ENCODE measurements around the gene LGSN.
"Not testable (repeated sequence)": the region's sequence is repeated elsewhere in the genome, so short reads cannot be mapped to it uniquely, and the experiment has no call there.

LGSN gene

DNA sequence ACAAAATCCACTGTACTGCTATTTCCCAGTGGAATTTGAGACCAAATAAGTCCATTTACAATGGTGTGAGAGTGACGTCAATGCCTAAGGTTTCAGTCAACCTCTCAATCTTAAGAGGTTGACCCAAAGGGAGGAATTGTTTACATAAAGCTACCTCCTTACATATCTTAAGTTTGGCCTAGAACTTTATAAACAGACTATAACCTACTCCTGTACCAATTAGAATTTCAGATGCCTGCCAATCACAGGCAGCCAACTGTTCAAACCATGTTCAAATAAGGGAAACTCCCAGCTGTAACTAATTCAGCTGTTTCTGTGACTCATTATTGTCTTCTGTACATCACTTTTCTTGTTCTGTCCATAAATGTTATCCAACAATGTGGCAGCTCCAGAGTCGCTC lies 14.5 kb downstream of the LGSN start:
- DNase-seq (ENCODE audit: low read depth): no peak

DNA sequence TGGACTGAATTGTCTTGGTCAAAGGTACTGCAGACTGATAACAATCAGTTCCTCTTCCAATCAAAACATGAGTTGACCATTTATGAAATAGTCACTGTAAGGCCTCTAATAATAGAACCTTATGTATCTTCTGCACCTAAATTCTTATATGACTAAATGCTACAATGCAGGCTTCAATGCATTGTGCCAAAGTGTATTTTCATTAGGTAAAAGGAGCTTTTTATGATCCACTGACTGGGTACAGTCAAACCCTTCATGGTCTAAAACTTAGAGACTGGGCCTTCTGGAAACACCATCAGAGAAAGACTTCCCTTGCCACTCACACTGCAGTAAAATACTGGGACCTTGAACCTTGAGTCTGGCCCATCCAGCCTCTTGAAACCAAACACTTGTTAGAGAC lies 16.3 kb downstream of the LGSN start:
- no peak for DNase-seq (ENCODE audit: low read depth)

DNA sequence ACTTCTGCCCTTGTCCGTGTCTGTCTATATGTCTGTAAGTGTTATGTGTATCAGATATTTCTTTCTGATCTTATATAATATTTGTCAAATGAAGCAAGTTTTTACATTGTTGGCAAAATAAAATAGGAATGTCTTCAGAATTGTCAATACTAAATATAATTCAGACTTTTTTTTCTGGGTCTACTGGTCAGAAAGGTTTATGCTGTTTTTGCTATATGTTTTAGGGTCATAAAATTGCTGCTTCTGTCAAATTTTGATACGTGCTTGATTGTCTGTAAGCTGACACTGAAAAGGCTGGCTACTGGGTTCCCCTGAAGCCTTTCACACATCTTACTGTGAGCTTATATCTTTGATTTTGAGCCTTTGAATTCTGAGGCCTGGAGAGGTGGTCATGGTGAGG lies 20.1 kb downstream of the LGSN start:
- DNase-seq (ENCODE audit: low read depth): no peak

GRCh38 chr6:63295553-63296194 lies 24.1 kb downstream of the LGSN start:
- no peak for DNase-seq (ENCODE audit: low read depth)

DNA sequence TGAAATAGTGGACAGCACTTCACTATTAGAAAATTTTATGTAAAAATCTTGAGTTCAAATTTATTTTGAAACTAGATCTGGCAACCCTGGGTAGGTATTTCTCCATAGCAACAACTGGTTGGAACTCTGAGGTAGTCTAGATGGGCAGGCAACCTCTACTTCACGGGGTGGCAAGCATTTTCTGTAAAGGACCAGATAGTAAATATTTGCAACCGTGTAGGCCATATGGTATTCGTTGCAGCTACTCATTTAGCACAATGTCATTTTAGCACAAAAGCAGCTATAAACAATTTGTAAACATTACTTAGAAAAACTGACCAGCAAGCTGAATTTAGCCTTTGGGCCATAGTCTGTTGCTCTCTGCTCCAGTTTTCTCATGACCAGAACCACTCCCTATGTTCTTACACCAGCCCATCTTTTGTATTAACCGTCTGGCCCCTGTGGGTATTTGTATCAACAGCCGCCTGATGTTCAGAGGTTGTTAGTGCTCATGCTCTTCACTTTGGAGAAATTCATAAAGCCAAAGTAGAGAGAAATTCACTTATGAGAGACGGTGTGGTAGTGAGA lies 29.2 kb downstream of the LGSN start:
- DNase-seq (ENCODE audit: low read depth): no peak

DNA sequence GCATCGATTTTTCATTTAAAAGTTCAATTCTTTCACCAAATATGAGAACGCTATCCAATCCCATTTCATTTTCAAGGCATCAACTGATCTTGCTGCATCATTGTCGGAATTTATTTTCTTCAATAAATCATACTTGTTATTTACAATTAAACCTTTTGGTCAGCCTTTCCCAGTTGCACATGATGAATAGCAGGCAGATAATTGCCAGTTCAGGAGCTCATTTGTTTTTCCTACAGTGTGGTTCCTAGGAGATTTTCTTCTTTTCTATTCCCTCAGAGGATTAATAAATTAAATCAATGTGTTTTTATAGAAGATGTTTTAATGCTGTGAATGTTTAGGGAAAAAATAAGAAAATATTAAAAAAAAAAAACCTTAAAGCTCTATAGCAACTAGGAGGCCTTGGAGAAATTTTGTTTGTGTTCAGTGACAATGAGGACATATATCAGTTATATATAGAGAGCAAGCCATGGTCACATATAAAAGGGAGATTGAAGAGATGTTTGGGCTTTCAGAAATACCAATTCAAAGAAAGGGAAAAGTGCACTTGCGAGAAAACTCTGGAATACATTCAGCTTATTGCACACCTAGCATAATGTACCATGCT lies 30.4 kb downstream of the LGSN start:
- no peak for DNase-seq (ENCODE audit: low read depth)

DNA sequence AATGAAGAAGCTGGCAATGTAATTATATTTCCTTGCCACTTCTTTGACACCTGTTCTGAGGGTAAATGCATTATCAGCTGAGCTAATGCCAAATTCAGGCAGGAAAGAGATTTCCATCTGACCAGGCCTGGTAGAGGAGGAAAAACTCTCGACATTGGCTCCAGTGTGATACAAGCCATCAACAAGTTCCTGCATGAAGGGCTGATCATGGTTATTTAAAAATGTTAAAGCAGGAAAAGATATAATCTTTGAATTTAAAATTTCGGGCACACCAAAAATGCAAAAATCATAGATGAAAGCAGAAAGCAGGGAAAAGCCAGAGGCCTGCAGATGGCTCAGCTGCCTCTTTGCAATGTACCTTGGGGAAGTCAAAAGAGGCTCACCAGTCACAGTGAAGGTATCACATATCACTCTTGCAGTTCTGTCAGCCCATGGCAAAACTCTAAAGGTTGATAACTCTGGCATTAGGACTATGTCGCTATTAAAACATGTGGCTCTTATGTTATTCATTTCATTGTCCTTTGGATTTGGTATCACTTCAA lies 39.1 kb downstream of the LGSN start:
- no peak for DNase-seq (ENCODE audit: low read depth)

GRCh38 chr6:63278916-63279315 lies 40.9 kb downstream of the LGSN start:
- DNase-seq (ENCODE audit: low read depth): no peak

DNA sequence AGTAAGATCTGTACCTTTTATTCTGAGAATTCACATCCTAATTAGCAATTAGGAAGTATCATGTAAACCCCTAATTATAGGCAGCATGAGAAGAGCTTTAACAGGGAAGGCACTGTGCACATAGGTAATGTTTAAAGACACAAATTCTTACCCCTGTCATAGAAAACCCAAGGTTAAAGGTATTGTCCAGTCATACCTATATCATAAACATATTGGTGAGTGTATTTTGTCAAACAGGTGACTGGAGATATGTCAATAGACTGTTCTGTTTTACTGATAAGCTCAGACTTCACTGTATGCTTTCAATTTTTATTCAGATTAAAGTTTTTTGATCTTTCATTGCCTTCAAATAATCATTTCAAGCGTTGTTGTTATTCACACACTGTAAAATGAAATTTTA lies 43.8 kb downstream of the LGSN start:
- no peak for DNase-seq (ENCODE audit: low read depth)

GRCh38 chr6:63274795-63275430 lies 44.9 kb downstream of the LGSN start:
- not testable (repeated sequence) for DNase-seq (ENCODE audit: low read depth)

- DNase-seq (ENCODE audit: low read depth): no peak
Observed at GRCh38 chr6:63272397-63272796, 47.4 kb downstream of the LGSN start.

DNA sequence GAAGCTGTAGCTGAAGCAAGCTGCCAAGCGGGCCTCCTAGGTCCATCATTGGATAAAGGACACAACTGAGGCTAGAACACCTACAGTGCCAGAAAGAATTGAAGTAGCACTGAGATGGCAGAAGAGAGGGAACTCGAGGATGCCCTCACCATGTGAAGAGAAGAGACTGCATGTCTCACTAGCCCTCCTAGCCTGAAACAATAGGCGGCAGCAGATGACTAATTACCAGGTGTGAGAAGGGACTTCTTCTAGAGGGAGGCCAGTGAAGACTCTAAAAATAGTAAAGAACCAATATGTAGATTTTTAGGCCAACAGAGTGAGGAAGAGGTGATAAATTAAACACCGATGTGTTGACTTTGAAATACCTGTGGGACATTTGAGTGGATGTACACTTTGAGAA lies 50.3 kb downstream of the LGSN start:
- no peak for DNase-seq (ENCODE audit: low read depth)

DNA sequence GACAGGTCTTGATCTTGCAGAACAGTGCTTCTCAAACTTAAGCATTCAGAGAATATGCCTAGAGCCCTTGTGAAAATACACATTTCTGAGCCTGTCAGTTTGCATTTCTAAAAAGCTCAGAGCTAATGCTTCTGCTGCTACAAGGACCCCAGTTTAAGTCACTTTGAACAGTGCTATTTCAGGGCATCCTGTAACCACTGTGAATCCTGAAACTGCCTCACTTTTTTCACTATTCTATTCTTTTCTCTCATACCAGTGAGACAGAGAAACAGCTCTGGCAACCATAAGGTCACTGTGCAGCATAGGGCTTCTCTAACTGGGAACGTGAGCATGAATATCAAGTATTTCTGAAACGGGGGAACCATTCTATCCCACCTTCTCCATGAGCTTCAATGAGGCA lies 51.2 kb downstream of the LGSN start:
- DNase-seq (ENCODE audit: low read depth): no peak

DNA sequence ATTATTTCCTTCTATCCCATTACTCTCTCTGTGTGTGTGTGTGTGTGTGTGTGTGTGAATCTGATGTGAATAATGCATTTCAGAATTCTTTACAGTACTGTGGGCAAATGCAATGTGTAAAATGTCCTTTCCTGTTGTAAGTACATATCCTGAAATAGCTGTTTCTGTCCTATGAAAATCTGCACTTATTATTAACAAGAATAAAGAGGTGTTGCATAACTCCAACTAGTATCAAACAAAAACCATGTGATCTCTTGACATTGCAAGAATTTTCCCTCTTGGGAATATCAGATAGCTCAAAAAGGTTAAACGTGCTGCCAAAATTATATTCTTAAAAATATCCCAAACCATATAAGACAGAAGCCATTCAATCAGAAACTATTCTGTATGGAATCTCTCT lies 52.0 kb downstream of the LGSN start:
- no peak for DNase-seq (ENCODE audit: low read depth)

GRCh38 chr6:63267046-63267445 lies 52.7 kb downstream of the LGSN start:
- no peak for DNase-seq (ENCODE audit: low read depth)

DNA sequence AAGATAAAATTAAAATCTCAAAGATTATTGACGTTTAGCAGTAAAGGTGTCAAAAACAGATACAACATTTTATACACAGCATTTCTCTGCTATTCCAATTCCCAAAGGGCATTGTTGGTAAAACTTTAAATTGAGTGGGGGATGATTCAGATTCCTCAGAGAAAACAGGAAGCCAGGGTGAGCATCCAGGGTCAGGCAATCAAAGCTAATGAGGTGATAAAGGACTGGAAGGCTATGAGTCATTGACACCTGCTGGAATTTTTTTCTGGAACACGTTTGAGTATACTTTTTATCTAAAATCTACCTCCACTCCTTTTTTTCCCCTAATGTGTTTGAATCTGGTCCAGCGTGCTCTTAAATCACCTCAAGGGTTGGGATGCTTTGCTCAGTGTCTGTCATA lies 56.3 kb downstream of the LGSN start:
- DNase-seq (ENCODE audit: low read depth): no peak

GRCh38 chr6:63261820-63262219 lies 58.0 kb downstream of the LGSN start:
- no peak for DNase-seq (ENCODE audit: low read depth)

DNA sequence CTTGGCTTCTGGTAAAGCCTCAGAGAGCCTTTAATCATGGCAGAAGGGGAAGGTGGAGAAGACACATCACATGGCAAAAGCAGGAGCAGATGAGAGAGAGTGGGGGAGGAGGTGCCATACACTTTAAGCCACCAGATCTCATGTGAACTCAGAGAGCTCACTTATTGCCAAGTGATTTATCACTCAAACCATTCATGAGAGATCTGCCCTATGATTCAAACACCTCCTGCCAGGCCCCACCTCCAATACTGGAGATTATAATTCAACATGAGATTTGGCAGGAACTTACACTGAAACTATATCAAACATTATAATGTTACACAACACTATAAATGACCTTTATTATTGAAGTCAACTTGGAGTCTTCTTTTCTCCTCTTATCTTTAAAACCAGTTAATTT lies 60.6 kb downstream of the LGSN start:
- DNase-seq (ENCODE audit: low read depth): no peak

GRCh38 chr6:63249875-63250482 lies 69.8 kb downstream of the LGSN start:
- no peak for DNase-seq (ENCODE audit: low read depth)

- DNase-seq (ENCODE audit: low read depth): no peak
Observed at GRCh38 chr6:63246581-63246980, 73.2 kb downstream of the LGSN start.

DNA sequence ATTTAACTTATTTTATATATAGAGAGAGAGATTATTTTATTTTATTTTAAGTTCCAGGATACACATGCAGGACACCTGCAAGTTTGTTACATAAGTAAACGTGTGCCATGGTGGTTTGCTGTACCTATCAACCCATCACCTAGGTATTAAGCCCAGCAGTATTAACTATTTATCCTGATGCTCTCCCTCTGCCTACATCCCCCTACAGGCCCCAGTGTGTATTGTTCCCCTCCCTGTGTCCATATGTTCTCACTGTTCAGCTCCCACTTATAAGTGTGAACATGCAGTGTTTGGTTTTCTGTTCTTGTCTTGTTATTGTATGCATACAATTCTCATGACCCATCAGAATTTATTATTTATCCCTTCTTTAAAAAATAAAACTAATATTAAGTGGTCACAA lies 73.9 kb downstream of the LGSN start:
- no peak for DNase-seq (ENCODE audit: low read depth)

DNA sequence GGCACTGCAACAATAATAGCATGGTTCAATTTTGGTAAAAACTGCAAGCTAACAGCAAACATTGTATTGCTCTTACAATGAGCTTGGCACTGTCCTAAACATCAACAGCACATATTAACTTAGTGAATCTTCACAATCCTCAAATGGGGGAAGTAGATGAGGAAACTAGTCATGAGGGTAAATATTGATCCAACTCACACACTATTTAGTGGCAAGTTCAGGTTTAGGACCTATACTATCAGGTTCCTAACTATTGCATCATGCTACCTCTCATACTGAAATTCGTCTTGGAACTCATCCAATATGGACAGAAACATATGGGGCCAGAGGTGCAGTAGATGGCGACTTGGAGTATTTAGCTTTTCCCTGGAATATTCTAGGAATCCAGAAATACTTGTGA lies 74.4 kb downstream of the LGSN start:
- DNase-seq (ENCODE audit: low read depth): no peak

DNA sequence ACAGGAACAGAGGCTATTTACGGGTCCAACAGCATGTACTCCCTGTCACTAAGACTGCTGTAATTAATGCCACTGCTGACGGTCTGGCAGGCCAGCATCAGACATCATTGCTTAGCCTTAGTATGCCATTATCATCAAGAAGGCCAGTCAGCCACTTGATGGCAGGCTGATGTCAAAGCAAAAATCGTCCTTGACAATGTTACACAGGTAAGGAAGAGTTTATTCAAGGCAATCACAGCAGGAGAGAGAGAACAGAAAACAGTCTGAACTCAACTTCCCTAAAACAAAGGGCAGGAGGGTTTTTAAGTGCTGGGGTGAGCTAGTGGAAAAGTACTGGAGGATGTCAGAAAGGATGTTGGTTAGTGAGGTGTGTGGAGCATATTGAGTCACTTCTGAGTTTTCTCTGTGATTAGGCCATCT lies 83.4 kb downstream of the LGSN start:
- no peak for DNase-seq (ENCODE audit: low read depth)
